Stimulated activated CD8-positive, alpha-beta memory T cell treated with anti-CD3 and anti-CD28 coated beads, Interleukin-4, amount 100 ng/mL, for 48 hours (primary cell): Measurements from ENCODE around the gene TSHZ1.

ENCODE experiments used
- DNase-seq: peaks from one replicate; pipeline ENCODE4 v3.0.0-alpha.2; 2020

Gene TSHZ1

GRCh38 chr18:75223687-75224347 lies 13.2 kb downstream of the TSHZ1 start:
- DNase-seq, result no peak

GRCh38 chr18:75226286-75226955 lies 15.8 kb downstream of the TSHZ1 start:
- DNase-seq, result no peak

GRCh38 chr18:75226956-75227316 lies 16.3 kb downstream of the TSHZ1 start:
- no peak for DNase-seq

- no peak for DNase-seq
These were observed 17.1 kb downstream of the TSHZ1 start for GRCh38 chr18:75227535-75228296.

- no peak for DNase-seq
These were observed 18.4 kb downstream of the TSHZ1 start for GRCh38 chr18:75228967-75229366.

- no peak for DNase-seq
These were observed 18.8 kb downstream of the TSHZ1 start for GRCh38 chr18:75229437-75229836.

GRCh38 chr18:75230163-75231052 lies 19.8 kb downstream of the TSHZ1 start:
- no peak for DNase-seq

- no peak for DNase-seq
These were observed 20.4 kb downstream of the TSHZ1 start for GRCh38 chr18:75231053-75231406.

GRCh38 chr18:75234901-75235300 lies 24.3 kb downstream of the TSHZ1 start:
- DNase-seq, result no peak

GRCh38 chr18:75235896-75236295 lies 25.3 kb downstream of the TSHZ1 start:
- no peak for DNase-seq

- no peak for DNase-seq
These were observed 27.5 kb downstream of the TSHZ1 start for GRCh38 chr18:75238100-75238499.

- no peak for DNase-seq
These were observed 28.2 kb downstream of the TSHZ1 start for GRCh38 chr18:75238786-75239185.

GRCh38 chr18:75240433-75240832 lies 29.8 kb downstream of the TSHZ1 start:
- DNase-seq, result no peak

GRCh38 chr18:75241705-75242104 lies 31.1 kb downstream of the TSHZ1 start:
- no peak for DNase-seq

- DNase-seq, result peak; percentile 37
These were observed 34.0 kb downstream of the TSHZ1 start for GRCh38 chr18:75244351-75245313.

- DNase-seq, result peak; percentile 33
These were observed 36.4 kb downstream of the TSHZ1 start for GRCh38 chr18:75246721-75247610.

GRCh38 chr18:75247611-75248421 lies 37.2 kb downstream of the TSHZ1 start:
- no peak for DNase-seq

- DNase-seq, result no peak
These were observed 38.0 kb downstream of the TSHZ1 start for GRCh38 chr18:75248426-75249174.

- no peak for DNase-seq
These were observed 38.5 kb downstream of the TSHZ1 start for GRCh38 chr18:75249175-75249518.
